NCI-H748 (cell line): ENCODE results near the gene NXPH2.

Source experiments
- DNase-seq: peaks from one replicate; lab custom pipeline; 2025; ENCODE audit not compliant: unreplicated experiment; lab: John Stamatoyannopoulos, UW

NXPH2 gene

DNA sequence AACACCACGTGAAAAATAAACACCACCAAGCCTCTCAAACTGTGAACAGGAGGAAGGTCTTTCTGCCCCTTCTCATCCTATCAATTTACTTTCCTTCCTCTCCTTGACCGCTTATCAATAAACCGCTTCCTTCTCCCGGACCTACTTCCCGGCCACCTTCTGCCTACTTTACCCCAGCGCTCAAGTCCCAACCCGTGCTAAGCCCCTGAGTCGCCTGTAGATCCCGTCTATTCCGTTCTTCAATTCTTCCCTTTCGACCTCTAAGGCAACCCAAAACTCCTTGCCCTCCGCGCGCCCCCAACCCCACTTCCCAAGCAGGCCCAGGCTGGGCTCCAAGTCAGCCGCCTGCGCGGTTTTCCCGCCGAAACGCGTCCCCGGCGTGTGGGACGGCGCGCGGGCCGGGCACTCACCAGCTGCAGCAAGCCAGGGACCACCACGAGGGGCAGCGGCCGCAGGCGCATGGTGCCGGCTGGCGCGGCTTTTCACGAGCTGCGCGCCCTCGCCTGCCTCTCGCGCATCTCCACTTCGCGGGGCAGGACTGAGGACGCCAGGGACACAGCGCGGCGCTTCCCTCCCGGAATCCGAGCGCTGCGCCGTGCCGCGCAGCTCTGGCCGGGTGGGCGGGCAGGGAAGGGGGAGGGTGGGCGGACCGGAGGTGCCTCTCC, at the start of gene NXPH2:
Gene NXPH2 (minus strand): TSS at position 610 of the 665 bp plus-strand sequence. CDS start 149 bp downstream, at position 461.
- DNase-seq: peak; percentile 66

GRCh38 chr2:138829326-138829919, 49.2 kb upstream of the NXPH2 start:
- DNase-seq: peak; percentile 63

DNA sequence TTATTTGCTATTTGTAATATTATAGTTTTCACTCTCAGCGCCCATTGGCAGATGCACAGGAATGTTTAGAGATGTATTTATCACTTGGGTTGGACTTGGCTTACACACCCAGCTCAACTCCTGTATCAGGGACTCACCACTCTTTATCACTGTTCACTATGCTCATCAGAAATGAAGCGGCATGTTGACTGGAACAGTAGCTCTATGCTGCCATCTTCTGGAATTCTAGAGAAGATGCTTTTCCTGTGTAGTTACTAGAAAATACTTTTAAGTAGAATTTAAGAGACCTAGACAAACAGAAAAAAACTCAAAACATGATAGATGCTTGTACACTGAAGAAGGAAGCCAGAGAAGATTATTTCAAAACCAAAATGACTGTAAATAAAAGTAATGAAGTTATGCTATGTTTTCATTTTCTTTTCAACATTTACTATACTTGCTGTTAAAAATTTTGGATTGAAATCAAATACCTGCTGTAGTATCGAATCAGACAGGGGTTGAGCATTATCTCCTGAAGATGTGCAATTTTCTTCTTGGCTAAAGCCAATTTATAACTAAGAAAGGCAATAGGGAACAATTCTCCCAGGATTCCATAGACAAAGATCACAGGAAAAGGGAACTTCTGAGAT, 47.4 kb upstream of the NXPH2 start:
- peak; percentile 61 for DNase-seq

DNA sequence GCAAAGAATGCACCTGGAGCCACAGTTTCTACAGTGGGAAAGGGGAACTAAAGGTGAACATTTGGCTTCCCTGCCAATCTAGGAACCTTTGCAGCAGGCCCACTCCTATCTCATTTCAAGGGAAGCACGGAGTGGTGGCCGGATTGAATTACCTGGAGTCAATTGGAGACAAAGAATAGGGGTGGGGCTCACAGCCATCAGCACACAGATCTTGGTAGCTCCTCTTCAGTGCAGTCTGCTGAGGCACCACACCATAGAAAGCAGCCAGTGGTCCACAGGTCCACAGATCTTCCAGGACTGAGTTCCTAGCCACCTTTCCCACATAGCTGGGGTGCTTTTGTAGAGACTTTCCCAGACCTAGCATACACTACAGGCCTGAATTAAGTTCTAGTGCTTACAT, 43.5 kb upstream of the NXPH2 start:
- DNase-seq: peak; percentile 79

DNA sequence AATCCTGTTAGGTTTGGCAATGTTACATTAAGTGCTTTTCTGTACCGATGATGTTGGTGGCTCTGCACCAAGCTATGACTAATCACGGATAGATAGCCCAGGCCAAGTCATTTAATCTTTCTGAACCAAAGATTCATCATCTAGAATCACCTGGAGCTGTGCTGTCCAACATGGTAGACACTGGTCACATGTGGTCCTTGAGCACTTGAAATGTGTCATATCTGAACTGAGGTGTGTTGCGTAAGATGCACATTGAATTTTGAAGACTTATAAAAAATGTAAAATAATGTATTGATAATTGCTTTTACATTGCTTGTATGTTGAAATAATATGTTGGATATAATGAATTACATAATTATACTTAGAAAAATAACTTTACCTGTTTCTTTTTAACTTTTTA, 39.8 kb upstream of the NXPH2 start:
- no peak for DNase-seq

DNA sequence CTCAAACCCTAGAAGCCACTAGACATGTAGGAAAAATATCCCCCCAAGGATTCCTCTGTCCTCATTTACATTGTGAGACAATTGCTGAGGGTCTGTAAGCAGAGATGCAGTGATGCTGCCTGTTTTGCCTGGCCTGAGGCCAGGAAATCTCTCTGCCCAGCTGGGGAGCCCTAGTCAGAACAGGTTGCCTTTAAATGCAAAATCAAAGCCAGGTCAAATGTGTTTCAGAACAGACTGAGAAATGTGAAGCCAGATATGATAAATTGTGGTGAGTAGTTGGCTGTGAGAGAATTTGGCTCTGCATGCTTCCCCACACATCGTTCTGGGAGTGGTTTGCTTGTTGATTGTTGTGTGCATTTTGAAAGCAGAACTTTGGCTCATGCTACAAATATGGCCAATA, 38.4 kb upstream of the NXPH2 start:
- DNase-seq: peak; percentile 54

DNA sequence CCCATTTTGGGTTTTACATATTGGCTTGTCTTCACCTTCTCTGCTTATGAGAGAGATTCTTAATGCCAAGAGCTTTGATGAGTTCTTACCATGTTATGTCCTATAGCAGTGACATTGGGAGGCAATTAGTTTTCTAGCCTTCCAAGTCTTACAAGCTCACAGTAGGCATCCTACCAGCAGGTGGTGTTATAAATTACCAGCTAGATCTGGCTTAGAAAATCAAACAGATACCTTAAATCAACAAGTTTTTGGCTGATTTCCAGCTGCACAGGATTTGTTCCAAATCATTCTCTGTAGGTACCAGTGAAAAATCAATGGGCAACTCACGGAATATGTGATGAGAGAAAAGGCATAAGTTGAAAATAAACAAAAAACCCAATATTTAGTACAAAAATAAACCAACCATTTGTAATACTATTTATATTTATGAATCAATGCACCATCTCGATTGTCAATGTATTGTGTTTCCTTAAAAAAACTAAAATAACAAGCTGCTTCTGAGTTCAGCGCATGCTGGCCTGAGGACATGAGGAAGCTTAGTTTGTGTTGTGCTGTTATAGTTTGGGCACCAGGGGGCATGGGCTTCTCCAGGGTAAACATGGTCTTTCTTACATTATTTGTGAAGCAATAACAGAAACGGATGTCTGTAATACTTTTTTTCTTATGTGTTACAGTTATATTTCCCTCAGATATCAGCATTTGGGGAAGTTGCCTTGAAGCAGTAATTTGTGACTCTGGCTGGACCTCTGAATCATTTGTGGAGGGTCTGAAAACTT, 34.1 kb upstream of the NXPH2 start:
- DNase-seq: peak; percentile 95

GRCh38 chr2:138811431-138811830, 31.2 kb upstream of the NXPH2 start:
- DNase-seq: no peak

GRCh38 chr2:138794724-138795123, 14.5 kb upstream of the NXPH2 start:
- no peak for DNase-seq

GRCh38 chr2:138787053-138787666, 7.0 kb upstream of the NXPH2 start:
- peak; percentile 58 for DNase-seq

DNA sequence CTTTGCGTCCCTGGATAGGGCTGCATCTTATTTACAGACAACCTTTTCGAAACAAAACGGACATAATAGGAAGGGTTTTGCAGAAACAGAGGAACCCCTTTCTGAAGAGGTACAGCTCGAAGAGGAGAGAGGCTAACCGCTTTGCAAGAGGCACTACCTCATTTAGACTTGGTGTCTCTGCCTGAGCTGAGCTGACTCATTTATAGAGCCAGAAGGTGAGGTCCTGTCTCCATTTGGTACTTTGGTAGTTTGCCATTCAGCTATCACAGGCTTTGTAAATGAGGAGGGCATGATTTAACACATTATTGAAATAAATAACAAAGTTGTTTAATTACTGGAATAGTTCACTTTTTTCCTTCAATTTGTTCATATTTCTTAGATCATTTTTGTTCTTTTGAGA, 2.2 kb upstream of the NXPH2 start:
- DNase-seq: peak; percentile 4

- no peak for DNase-seq
Measured at GRCh38 chr2:138780908-138781307, 718 bp upstream of the NXPH2 start.

- DNase-seq: peak; percentile 53
Measured at GRCh38 chr2:138780446-138780880, 273 bp upstream of the NXPH2 start.

GRCh38 chr2:138779406-138779780, 797 bp downstream of the NXPH2 start:
- peak; percentile 45 for DNase-seq

- no peak for DNase-seq
Measured at GRCh38 chr2:138777996-138778395, 2.2 kb downstream of the NXPH2 start.

DNA sequence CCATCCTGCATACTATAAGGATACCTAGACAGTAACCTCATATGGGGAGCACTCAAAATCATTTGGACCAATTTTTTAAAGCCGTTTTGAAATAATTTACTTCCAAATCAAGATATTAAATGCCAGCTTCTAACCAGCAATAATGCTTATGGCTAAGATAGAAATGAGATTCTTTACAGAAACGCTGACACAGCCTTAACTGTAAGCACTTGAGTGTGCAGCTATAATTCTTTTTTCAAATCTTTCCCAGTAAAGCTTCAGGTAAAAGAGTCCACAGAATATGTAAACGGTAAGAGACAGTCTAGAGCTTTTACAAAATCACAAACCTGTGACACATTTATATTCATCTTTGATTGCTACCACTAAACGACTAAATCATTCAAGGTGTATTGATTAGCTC, 4.5 kb downstream of the NXPH2 start:
- no peak for DNase-seq

GRCh38 chr2:138771534-138771933, 8.7 kb downstream of the NXPH2 start:
- no peak for DNase-seq

DNA sequence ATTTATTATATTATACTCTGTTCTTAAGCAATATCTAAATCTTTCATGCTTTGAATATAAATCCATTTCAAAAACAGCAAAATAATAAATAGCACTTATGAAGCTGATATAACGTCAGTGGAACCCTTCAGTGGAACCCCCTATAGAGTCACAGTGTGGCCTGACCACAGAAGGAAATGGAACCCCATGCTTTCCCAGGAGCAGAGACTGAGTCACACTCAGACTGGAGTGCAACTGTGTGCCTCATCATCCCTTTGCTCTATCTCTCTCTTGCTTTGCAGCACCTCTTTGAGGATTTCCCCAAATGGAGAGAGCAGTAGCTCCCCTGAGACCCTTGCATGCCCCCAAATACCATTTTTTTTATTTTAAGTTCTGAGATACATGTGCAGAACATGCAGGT, 13.1 kb downstream of the NXPH2 start:
- no peak for DNase-seq

- DNase-seq: no peak
Measured at GRCh38 chr2:138766464-138766863, 13.7 kb downstream of the NXPH2 start.

DNA sequence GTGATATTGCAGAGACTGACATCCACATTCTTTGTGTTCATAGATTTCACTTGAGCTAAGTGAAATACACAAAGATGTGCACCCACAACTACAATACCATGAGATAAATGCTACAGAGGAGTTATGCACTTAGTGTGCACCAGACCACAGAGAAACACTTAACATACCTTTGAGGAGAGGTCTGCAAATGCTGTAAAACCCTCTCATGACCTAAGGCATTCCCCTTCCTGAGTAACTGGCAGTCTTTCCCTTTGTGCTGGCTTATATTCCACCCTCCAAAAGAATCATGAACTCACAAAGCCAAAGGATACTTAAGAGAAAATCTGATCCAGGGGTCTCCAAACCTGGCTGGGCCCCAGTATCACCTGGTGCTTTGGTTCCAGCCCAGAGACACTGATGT, 16.2 kb downstream of the NXPH2 start:
- no peak for DNase-seq

GRCh38 chr2:138762533-138762932, 17.7 kb downstream of the NXPH2 start:
- no peak for DNase-seq
